HL-60 (cell line): Measurements from ENCODE around the gene HPSE.

Experiments used
- GABPA ChIP-seq: IDR thresholded peaks from 2 replicates; pipeline ENCODE4 v1.6.1; 2012; ENCODE audit warnings: low read depth
- POLR2AphosphoS5 ChIP-seq: IDR thresholded peaks from 2 replicates; pipeline ENCODE4 v1.6.1; 2012; ENCODE audit warnings: low read depth
- SPI1 ChIP-seq: IDR thresholded peaks from 2 replicates; pipeline ENCODE4 v1.6.1; 2012; ENCODE audit warnings: low read depth, mild to moderate bottlenecking, borderline replicate concordance
- TF ChIP-seq, protein P1 (sequence below): IDR thresholded peaks from 2 replicates; pipeline ENCODE4 v1.6.1; 2012; ENCODE audit warnings: low read depth; ENCODE audit not compliant: insufficient replicate concordance
- TF ChIP-seq, protein P2 (sequence below): IDR thresholded peaks from one replicate; pipeline ENCODE4 v1.5.1; 2011; ENCODE audit warnings: low read length, control low read depth, inconsistent platforms; ENCODE audit not compliant: insufficient read depth

DNA sequence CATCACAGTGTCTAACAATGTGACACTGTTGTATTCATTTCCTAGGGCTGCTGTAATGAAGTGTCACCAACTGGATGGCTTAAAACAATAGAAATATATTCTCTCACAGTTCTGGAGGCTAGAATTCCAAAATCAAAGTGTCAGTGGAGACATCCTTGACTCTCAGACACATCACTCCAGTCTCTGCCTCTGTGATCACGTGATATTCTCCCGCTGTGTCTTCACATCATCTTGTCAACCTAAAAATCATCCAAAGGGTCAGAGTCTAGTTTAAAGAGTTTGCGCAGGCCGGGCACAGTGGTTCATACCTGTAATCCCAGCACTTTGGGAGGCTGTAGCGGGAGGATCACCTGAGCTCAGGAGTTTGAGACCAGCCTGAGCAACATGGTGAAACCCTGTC is 36.6 kb upstream of the HPSE start:
- TF ChIP-seq, protein P1, sequence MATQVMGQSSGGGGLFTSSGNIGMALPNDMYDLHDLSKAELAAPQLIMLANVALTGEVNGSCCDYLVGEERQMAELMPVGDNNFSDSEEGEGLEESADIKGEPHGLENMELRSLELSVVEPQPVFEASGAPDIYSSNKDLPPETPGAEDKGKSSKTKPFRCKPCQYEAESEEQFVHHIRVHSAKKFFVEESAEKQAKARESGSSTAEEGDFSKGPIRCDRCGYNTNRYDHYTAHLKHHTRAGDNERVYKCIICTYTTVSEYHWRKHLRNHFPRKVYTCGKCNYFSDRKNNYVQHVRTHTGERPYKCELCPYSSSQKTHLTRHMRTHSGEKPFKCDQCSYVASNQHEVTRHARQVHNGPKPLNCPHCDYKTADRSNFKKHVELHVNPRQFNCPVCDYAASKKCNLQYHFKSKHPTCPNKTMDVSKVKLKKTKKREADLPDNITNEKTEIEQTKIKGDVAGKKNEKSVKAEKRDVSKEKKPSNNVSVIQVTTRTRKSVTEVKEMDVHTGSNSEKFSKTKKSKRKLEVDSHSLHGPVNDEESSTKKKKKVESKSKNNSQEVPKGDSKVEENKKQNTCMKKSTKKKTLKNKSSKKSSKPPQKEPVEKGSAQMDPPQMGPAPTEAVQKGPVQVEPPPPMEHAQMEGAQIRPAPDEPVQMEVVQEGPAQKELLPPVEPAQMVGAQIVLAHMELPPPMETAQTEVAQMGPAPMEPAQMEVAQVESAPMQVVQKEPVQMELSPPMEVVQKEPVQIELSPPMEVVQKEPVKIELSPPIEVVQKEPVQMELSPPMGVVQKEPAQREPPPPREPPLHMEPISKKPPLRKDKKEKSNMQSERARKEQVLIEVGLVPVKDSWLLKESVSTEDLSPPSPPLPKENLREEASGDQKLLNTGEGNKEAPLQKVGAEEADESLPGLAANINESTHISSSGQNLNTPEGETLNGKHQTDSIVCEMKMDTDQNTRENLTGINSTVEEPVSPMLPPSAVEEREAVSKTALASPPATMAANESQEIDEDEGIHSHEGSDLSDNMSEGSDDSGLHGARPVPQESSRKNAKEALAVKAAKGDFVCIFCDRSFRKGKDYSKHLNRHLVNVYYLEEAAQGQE = no peak
- TF ChIP-seq, protein P2, sequence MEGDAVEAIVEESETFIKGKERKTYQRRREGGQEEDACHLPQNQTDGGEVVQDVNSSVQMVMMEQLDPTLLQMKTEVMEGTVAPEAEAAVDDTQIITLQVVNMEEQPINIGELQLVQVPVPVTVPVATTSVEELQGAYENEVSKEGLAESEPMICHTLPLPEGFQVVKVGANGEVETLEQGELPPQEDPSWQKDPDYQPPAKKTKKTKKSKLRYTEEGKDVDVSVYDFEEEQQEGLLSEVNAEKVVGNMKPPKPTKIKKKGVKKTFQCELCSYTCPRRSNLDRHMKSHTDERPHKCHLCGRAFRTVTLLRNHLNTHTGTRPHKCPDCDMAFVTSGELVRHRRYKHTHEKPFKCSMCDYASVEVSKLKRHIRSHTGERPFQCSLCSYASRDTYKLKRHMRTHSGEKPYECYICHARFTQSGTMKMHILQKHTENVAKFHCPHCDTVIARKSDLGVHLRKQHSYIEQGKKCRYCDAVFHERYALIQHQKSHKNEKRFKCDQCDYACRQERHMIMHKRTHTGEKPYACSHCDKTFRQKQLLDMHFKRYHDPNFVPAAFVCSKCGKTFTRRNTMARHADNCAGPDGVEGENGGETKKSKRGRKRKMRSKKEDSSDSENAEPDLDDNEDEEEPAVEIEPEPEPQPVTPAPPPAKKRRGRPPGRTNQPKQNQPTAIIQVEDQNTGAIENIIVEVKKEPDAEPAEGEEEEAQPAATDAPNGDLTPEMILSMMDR = no peak
- TF ChIP-seq POLR2AphosphoS5 (no peak), SPI1 (no peak), GABPA (no peak)
